ENCODE measurements around the gene CCDC92B.

The CCDC92B gene

DNA sequence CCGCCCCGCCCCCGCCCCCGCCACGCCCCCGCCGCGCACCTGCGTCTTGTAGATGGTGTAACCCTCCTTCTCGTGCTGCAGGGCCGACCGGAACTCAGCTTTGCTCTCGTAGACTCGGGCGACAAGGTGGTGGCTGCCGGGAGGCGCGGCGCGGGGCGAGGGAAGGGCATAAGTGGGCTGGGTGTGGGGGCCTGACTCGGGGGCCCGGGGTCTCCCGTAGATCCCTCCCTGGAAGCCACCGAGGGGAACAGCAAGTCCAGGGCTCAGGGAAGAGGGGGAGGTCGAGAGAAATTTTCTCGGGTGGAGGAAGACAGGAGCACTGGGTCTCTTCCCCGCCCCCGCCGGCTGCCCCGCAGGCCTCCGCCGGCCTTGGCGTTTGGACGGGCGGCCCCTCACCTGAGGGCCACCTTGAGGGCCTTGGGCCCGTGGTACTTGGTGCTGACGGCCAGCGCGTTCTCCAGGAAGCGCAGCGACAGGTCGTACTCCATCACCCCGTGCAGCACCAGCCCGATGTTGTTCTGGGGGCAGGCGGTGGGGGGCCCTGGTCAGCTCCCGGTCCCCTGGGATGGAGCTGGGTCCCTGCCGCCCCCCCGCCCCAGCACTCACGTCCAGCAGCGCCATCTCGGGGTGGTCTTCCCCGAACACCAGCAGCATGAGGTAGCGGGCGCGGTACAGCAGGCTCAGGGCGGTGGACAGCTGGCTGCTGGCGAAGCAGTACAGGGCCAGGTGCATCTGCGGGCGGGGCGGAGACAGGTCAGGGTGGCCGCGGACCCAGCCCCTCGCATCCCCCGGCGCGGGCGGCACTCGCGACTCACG is 57.3 kb downstream of the CCDC92B start:
- intact Hi-C loops (cut with DNase I; ENCODE audit: low total_unique reads): no loop called here
- Histone ChIP-seq H3K9me3 (no peaks in the 10 kb centered on the region), H3K4me3 (no peak overlapping the region), H3K4me1 (peaks cover 0 to 21% (median 5%) of the 10 kb centered on the region in 4 donors), H3K36me3 (peaks cover 41 to 75% (median 69%) of the 10 kb centered on the region in 3 donors), H3K27ac (no peak overlapping the region), H3K27me3 (no peaks in the 10 kb centered on the region)
- DNase-seq: peak in 1 of 2 donors; percentile 60
- TF ChIP-seq, protein P1, sequence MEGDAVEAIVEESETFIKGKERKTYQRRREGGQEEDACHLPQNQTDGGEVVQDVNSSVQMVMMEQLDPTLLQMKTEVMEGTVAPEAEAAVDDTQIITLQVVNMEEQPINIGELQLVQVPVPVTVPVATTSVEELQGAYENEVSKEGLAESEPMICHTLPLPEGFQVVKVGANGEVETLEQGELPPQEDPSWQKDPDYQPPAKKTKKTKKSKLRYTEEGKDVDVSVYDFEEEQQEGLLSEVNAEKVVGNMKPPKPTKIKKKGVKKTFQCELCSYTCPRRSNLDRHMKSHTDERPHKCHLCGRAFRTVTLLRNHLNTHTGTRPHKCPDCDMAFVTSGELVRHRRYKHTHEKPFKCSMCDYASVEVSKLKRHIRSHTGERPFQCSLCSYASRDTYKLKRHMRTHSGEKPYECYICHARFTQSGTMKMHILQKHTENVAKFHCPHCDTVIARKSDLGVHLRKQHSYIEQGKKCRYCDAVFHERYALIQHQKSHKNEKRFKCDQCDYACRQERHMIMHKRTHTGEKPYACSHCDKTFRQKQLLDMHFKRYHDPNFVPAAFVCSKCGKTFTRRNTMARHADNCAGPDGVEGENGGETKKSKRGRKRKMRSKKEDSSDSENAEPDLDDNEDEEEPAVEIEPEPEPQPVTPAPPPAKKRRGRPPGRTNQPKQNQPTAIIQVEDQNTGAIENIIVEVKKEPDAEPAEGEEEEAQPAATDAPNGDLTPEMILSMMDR (IDR thresholded peaks at IDR 0.05): no peak

DNA sequence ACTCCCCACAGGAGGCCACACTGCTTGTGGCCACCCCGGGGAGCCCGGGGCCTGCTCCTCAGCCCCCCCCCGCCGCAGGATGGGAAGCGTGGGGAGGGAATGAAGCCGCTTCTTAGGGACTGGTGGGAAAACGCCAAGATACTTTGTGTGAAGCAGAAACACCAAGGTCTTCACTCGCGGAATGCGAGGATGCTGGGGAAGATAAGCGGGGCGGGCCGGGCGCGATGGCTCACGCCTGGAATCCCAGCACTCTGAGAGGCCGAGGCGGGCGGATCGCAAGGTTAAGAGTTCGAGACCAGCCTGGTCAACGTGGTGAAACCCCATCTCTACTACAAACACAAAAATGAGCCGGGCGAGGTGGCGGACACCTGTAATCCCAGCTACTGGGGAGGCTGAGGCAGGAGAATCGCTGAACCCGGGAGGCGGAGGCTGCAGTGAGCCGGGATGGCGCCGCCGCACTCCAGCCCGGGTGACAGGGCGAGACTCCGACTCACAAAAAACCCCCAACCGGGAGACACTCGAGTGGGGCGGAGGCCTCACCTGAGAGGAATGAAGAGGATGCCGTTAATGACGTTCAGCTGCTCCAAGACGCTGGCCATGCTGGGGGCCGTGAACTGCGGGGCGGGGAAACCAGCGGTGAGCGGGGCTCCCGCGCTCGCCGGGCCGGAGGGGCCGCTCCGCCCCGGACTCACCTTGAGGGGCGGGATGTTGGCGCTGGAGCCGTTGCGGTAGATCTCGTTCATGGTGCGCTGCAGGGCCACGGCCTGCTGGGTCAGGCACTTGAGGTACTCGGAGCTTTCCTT is 58.2 kb downstream of the CCDC92B start:
- peaks cover 32 to 66% (median 60%) of the 10 kb centered on the region in 3 donors for H3K36me3 ChIP-seq
- DNase-seq: peak; percentile 17 to 61
- H3K4me3 ChIP-seq: no peak overlapping the region
- H3K4me1 ChIP-seq: peaks cover 0 to 30% (median 10%) of the 10 kb centered on the region in 4 donors
- TF ChIP-seq, protein P1 (IDR thresholded peaks at IDR 0.05): no peak
- no peak overlapping the region for H3K27ac ChIP-seq
- H3K9me3 ChIP-seq: no peaks in the 10 kb centered on the region
- H3K27me3 ChIP-seq: no peaks in the 10 kb centered on the region
- intact Hi-C loops (cut with DNase I; ENCODE audit: low total_unique reads): no loop called here

DNA sequence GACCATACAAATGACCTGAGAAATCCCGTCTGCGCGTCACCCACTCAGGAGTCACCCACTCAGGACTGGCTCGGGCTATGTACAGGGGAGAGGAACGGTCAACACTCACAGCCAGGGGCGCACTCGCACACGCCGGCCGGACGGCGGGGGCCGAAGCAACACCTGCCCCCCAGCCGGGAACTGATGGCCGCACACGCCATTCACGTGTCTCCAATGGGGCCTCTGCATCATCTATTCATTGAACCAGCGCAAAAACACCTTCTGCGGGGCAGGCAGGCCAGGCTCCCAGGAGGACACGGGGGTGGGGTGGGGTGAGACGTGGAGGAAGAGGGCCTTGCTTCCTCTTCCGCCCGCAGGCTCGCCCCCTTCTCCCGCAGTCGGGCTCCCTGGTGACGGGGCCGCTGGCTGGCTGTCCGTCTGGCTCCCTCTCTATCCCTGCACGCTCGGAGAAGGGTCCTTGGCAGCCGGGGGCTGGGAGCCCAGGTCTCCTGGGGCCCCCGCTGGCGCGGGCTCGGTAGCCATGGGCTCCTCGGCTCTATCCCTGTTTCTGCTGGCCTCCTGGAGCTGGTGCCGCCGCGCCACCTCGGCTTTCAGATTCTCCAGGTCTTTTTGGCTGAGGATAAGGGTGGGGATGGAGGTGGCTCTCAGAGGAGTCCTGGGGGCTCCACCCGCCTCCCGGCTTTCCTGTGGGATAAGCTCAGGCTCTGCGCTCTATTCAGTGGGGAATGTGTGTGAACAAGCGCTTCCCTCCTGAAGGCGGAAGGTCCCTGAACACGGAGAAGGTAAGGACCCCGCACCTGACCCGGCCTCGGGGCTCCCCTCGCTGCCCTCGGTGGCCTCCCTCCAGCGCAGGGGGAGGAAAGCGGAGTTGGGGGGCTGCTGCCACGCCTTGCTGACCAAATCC is 59.0 kb downstream of the CCDC92B start:
- DNase-seq: peak in 1 of 2 donors; percentile 17
- TF ChIP-seq, protein P1 (IDR thresholded peaks at IDR 0.05): no peak
- Histone ChIP-seq H3K4me1 (peaks cover 0 to 37% (median 16%) of the 10 kb centered on the region in 4 donors), H3K36me3 (peaks cover 23 to 57% (median 52%) of the 10 kb centered on the region in 3 donors), H3K27me3 (no peaks in the 10 kb centered on the region), H3K4me3 (no peak overlapping the region), H3K9me3 (no peaks in the 10 kb centered on the region), H3K27ac (no peak overlapping the region)
- intact Hi-C loops (cut with DNase I; ENCODE audit: low total_unique reads): no loop called here

DNA sequence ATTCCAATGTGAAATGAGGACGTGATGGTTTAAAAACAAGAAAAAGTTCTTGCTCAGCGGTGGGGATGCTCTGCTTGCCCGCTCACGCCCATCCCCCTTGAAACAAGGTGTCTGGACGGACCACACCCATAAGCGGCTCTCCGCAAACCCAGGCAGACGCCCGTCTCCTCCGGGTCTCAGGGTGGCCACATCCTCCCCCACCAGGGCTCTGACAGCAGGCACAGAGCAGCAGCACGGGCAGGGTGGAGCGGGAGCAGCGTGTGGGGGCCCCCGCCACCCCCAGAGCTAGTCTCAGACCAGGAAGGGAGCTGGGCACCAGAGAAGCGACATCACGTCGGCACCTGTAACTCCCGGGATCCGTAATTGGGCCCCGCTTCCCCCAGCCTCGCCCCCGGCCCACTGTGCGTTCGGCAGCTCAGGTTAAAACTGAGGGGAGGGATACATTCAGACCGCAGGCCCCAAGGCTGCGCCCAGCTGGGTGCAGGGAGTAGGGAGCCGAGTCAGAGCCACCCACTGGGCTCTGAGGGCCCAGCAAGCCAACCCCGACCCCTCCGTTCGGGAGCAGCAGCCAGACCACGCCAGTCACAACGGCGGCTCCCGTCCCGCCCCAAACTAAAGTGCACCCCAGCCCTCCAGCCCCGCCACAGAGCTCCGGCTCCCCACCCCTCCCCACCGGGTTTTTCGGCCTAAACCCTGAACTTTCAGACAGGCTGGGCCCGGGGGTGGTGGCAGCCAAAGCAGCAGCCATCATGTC is 59.9 kb downstream of the CCDC92B start:
- TF ChIP-seq, protein P1 (IDR thresholded peaks at IDR 0.05): no peak
- no peak overlapping the region for H3K4me3 ChIP-seq
- H3K9me3 ChIP-seq: no peaks in the 10 kb centered on the region
- intact Hi-C loops (cut with DNase I; ENCODE audit: low total_unique reads): loop anchor here (5.0 kb wide), 1 partner anchor 97 kb away; the partner anchor contains the start of gene PAFAH1B1
- H3K27ac ChIP-seq: peak overlapping the region in 1 of 2 donors; percentile 45
- H3K36me3 ChIP-seq: peaks cover 20 to 50% (median 44%) of the 10 kb centered on the region in 3 donors
- H3K27me3 ChIP-seq: no peaks in the 10 kb centered on the region
- peaks cover 0 to 37% (median 16%) of the 10 kb centered on the region in 4 donors for H3K4me1 ChIP-seq
- peak in 1 of 2 donors; percentile 19 for DNase-seq

All from tibial artery (tissue), 4 donors.